ENCODE results near the gene GFM1. TPM values are rescaled to one million over a fixed set of nuclear protein-coding genes. Genes with fewer than 3 reads are reported as not detected.

The GFM1 gene
- total and polyA plus RNA-seq, 2 experiments from 2014 or later, result 39.8 to 53.2 TPM

DNA sequence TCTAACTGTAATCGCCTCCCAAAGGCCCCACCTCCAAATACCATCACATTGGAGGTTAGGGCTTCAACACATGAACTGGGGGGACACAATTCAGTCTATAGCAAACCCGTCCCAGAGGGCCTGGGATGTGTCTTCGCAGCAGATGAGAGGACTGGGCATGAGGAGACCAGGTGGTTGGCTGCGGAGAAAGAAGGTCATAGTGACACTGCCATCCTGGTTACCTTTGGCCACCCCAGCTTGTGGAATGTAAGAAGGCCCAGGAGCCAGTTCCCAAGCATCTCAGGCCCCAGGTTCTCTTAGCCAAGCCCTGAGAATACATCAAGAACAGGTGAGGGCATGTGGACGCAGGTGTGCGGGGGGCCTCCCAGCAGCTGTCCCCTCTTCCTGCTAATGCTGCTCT lies 94.3 kb downstream of the GFM1 start:
- Histone ChIP-seq H3K36me3 (peaks cover 2% of the 10 kb centered on the region), H3K27ac (no peak overlapping the region), H3K27me3 (peaks cover 6% of the 10 kb centered on the region), H3K9me3 (ENCODE audit: low read depth) (no peaks in the 10 kb centered on the region), H3K4me1 (ENCODE audit: low read depth) (no peaks in the 10 kb centered on the region), H3K4me3 (no peak overlapping the region)
- TF ChIP-seq CTCF (IDR thresholded peaks at IDR 0.05; ENCODE audit: low read depth, low read length), result no peak
- no peak for DNase-seq (ENCODE audit: low read depth in 1 of 2, low spot score in 1 of 2)

GRCh38 chr3:158739078-158739477 lies 94.8 kb downstream of the GFM1 start:
- DNase-seq (ENCODE audit: low read depth in 1 of 2, low spot score in 1 of 2), result no peak
- no peaks in the 10 kb centered on the region for H3K9me3 ChIP-seq (ENCODE audit: low read depth)
- H3K27ac ChIP-seq, result no peak overlapping the region
- H3K27me3 ChIP-seq, result peaks cover 2% of the 10 kb centered on the region
- peaks cover 2% of the 10 kb centered on the region for H3K36me3 ChIP-seq
- no peak for TF ChIP-seq CTCF (IDR thresholded peaks at IDR 0.05; ENCODE audit: low read depth, low read length)
- H3K4me3 ChIP-seq, result no peak overlapping the region
- H3K4me1 ChIP-seq (ENCODE audit: low read depth), result no peaks in the 10 kb centered on the region

DNA sequence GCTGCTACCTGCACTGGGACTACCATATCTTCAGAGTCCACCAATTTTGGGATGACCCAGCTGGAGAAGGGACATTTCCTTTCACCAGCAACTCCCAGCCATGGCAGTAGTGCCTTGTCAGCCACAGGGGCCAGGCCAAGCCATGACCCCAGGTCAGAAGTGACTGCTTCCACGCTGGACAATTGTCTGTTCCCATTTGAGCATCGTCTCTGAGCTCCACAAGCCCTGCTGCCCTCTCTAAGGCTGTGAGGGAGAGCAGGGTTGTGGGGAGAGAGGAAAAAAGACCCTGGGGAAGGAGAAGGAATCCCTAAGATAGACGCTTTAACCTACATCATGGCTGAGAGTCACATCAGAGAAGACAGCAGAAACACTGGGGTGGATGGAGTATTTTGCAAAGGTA lies 95.3 kb downstream of the GFM1 start:
- H3K27ac ChIP-seq, result no peak overlapping the region
- H3K4me1 ChIP-seq (ENCODE audit: low read depth), result no peaks in the 10 kb centered on the region
- peaks cover 2% of the 10 kb centered on the region for H3K36me3 ChIP-seq
- no peak for DNase-seq (ENCODE audit: low read depth in 1 of 2, low spot score in 1 of 2)
- no peaks in the 10 kb centered on the region for H3K9me3 ChIP-seq (ENCODE audit: low read depth)
- no peak for TF ChIP-seq CTCF (IDR thresholded peaks at IDR 0.05; ENCODE audit: low read depth, low read length)
- no peak overlapping the region for H3K4me3 ChIP-seq
- no peaks in the 10 kb centered on the region for H3K27me3 ChIP-seq

Other genes starting within 250 kb of the GFM1 start
- gene MLF1, start 73.3 kb upstream of the GFM1 start, total RNA-seq, result 113 and 121 TPM in 2 replicates
- 210 and 353 TPM in 2 replicates for gene MLF1, start 73.3 kb upstream of the GFM1 start, polyA plus RNA-seq
- gene LXN, start 28.1 kb downstream of the GFM1 start, total RNA-seq, result 9.8 and 12.8 TPM in 2 replicates
- 6.7 and 11.1 TPM in 2 replicates for gene LXN, start 28.1 kb downstream of the GFM1 start, polyA plus RNA-seq
- 0.33 and 0.39 TPM in 2 replicates for gene RARRES1, start 87.9 kb downstream of the GFM1 start, total RNA-seq
- 0.56 TPM in 1 of 2 replicates, not detected in the other for gene RARRES1, start 87.9 kb downstream of the GFM1 start, polyA plus RNA-seq
- 12.4 and 19.4 TPM in 2 replicates for gene MFSD1, start 157.5 kb downstream of the GFM1 start, total RNA-seq
- 9.3 and 31.8 TPM in 2 replicates for gene MFSD1, start 157.5 kb downstream of the GFM1 start, polyA plus RNA-seq

Measured in cardiac muscle cell (in vitro differentiated cells and primary cell).